ENCODE measurements around the gene DCLK1.

The DCLK1 gene

DNA sequence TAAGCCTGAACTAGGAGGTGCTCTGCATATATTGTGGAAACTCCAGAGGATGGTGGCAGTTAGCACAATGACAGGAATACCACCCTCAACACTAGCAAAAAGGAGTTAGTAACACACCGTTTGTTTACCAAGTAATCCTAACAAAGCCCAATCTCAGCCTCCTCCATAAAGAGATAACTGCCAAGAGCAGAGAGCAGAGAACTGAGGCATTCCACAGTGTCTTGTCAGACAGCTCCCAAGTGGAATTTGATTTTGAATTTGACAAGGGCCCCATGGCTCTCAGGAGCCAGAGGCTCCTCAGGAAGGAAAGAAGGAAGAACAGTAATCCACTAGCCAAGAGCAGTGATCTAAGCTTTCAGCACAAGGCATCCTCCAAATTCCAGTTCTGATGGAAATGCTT lies 298.6 kb downstream of the DCLK1 start:
- DNase-seq (ENCODE audit: low read depth in 3 of 3): no peak

DNA sequence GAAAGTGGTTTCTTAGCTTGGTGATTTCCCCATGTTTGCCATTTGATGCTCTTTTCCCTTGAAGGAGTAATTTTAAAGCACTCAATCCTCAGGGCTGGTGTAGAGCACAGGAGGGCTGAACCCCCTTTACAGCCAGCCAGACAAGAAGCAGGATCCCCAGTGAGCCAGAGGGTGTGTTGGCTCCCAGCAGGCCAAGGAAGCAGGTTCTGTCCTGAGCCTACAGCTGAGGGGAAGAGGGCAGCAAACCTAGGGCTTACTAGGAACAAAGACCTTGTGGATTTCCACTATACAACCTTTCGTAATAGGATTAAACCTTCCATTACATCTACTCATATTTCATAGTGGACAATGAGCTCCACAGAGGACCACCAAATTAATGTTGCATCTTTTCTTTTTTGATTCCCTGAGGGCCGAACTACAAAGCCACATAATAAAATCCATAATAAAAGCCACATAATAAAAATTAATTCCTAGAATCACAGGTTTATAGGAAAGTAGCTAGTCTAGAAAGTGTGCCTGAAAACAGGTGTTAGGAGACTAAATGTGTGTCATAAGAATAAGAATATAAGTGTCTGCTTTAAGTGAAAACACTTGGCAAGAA lies 300.2 kb downstream of the DCLK1 start:
- no peak for DNase-seq (ENCODE audit: low read depth in 3 of 3)

DNA sequence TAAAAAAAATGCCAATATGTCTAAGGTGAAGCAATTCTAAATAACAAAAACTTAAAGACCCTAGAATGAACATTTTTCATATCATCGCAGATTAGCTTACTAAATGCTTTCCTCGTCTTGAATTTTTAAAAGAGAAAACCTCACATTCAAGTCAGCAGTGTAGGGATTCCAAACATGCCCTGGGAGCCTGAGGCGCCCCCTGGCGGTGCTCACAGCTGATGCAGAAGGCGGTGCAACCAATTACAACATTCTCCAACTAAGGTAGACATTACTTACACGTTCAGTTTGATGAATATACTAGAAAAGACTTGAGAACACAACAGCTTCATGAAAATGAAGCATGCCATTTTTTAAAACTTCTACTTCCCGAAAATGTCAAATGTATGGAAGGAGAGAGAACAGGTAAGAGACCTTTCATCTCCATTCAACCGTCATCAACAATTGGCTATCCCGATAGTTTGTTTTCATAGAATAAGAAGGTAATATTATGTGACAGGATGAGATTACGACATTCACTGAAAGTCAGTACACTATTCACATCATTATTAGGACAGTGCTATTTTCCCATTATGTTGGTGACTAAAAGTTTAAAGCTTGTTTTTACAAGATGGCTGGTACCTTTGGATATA lies 304.4 kb downstream of the DCLK1 start:
- no peak for DNase-seq (ENCODE audit: low read depth in 3 of 3)

DNA sequence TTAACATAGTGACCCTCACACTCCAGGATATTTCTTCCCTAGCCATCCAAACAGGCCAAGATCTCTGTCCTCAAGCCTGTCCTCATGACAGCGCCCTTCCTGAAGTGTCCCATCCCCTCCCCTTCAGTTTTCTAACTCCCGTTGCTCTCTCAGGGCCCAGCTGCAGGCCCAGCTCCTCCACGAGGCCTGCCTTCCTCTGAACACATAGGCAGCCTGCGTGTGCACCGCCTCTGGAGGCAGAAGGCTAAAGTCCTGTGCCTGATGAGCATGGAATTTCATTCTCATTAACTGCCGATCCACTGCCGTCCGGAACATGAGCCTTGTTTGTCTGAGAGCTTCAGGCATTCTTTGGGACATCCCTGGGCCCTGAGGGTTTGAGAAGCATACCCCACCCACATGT lies 306.4 kb downstream of the DCLK1 start:
- no peak for DNase-seq (ENCODE audit: low read depth in 3 of 3)

DNA sequence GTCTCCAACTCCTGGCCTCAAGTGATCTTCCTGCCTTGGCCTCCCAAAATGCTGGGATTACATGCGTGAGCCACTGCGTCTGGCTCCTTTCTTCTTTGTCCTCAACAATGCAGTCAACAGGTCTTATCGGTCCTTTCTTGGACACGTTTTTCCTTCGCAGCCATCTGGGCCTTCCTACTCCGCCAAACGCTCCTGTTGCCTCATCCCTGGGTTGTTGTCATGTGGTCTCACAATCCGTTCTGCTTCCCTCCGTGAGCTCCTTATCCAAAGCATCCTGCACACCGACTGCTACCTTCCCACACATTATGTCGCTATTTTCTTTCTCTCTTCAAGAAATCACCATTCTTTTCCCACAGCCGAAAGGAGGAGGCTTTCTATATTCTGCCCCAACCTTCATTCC lies 306.8 kb downstream of the DCLK1 start:
- DNase-seq (ENCODE audit: low read depth in 3 of 3): no peak

DNA sequence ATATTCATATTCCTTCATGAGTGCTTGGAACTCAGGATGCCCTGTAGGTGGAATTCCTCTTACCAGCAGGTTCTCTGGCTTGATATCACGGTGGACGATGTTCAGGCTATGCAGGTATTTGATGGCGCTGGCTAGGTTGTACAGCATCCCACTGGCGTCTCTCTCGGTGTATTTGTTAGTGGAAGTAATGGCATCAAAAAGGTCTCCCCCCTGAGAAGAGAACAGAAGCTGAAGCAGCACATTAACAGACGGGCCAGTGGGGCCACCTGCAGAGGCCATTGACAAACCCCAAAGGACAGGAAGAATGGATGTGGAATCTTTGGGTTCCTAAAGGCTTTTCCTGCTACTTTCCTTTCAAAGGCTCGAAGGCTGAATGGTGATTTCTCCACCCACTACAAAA lies 308.5 kb downstream of the DCLK1 start:
- DNase-seq (ENCODE audit: low read depth in 3 of 3): no peak

DNA sequence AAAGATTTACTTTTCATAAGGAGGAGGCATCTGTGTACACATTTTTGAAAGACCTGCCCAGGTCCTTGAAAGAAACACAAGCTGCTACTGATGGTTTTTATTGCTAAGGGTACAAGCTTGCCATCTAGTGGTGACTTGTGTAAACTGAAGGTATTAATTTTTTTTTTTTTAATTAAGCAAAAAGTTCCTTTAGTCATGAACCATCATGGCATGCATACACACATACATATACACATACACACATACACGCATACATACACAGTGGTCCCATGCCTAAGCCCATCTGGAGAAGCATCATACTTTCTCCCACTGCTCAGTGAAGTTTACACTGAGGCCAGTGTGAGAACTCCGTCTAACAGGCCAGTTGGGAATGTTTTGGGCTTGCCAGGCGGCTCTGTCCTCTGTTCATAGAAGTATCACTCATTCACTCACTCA lies 312.5 kb downstream of the DCLK1 start:
- no peak for DNase-seq (ENCODE audit: low read depth in 3 of 3)

DNA sequence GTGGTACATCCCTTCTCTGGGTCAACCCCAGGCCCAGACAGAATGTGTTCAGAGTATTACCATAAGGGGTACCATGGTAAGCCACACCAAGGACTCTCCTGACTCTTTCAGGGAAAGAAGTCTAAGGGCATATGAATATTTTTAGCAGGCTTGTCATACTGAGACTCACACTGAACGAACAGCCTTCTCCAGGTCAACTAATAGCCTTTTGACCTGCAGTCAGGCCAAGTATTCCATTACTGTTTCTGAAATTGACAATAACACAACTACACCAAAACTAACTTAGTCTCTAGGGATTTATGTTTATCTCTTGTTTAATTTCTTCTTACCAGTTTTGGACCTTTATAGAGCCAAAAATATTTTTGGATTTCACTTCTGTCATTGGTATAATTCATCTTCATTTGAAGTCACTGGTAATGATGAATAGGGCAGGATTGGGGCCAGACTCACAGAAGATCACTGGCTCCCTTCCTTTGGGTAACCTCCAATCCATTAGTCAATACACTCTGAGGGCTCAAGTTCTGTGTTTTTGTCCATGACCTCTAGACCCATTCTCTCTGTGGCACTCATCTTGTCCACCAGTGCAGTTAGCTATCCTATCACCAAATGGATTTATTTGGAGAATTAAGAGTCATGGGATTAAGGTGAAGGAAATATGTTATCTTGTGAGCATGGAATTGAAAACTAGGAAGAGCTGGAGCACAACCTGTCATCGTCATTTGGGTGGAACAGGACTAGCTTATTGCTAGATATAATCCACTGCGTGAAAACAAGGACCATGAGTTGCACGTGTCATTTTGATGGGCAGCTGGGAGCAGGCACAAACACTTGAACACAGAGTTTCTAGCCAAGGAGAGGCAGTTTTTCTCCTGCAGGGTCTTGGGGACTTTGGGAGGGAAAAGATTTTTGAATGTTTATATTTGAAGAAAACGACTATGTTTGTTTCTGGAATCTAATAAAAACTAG lies 313.3 kb downstream of the DCLK1 start:
- DNase-seq (ENCODE audit: low read depth in 3 of 3): no peak

DNA sequence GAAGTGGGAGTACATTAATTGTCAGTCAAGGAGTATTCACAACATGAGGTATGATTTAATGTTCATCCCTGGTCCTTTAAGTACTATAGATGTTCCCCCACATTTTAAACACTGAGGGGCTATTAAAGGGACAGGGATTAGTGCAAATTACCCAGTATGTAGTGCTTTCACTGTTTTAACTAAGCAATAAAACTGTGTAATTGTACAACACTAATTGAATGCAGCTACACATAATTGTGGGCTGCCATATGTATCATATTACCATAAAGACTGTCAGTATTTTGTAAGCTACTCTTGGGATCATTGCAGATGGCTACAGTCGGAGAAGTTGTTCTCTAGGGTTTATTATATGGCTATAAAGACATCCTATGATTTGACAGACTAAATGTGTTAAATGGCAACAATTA lies 316.6 kb downstream of the DCLK1 start:
- no peak for DNase-seq (ENCODE audit: low read depth in 3 of 3)

DNA sequence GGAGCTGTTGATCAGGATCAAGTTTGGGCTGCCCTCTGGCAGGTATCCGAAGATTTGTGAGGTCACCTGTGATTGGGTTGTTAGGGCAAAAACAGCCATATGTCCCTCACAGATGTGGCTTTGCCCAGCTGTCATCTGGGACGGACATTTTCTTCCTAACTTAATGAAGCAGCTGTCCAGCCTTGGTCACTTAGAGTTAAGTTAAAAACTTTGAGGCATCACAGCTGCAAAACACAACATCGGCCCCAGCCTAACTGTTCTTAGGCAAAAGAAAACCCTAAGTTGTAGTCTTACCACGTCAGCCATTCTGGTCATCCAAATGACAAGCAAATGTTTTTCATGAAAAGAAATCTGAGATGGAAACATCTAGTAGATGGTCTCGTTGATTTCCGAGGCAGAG lies 318.4 kb downstream of the DCLK1 start:
- no peak for DNase-seq (ENCODE audit: low read depth in 3 of 3)

DNA sequence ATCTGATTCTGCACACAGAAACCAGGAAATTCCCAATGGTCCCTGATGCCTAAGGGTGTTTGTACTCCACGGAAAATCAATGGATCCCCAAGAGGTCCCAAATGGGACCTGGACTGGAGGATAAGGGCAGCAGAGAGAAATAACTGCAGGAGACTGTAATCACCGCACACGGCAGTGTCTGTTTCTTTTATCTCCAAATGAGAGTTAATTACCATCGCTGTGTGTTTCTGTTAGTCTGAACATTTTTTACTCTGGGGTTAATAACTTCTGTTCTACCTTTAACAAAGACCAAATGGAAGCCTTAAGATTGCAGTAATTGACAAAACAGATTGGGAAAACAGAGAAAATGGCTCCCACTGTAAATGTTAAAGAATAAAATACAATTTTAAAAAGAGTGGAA lies 320.9 kb downstream of the DCLK1 start:
- no peak for DNase-seq (ENCODE audit: low read depth in 3 of 3)

DNA sequence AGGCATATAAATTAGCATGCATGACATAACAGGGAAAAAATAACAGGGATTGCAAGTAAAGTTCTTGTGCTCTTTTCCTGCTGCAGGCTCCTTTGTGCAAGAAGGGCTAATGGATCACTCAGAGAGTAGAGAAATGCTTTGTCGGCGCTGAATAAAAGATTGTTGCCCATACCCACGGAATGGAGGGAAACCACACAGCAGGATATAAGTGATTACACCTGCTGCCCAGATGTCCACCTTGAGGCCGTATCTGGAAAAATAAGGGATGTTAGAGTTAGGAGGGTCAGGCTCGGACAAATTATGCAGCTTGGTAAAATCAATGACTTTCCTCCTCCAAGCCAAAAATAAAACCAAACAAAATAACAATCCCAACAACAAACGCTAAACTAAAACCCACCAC lies 322.3 kb downstream of the DCLK1 start:
- no peak for DNase-seq (ENCODE audit: low read depth in 3 of 3)

DNA sequence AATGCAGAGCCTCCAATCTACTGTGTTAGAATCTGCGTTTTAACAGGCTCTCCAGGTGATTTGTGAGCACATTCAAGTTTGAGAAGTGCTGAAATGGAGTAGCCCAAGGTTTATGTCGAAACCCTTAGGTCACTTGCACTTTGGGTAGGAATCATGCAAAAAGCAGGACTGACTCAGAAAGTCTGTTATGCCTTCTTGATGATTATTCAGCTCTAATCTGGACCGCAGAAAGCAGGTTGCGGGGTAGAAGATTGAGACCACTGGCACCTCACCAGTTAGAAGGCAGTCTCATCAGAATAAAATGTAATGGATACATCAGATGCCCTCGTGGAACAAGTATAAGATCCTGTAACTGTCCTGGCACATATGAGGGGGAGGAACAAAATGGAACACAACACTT lies 326.3 kb downstream of the DCLK1 start:
- no peak for DNase-seq (ENCODE audit: low read depth in 3 of 3)

DNA sequence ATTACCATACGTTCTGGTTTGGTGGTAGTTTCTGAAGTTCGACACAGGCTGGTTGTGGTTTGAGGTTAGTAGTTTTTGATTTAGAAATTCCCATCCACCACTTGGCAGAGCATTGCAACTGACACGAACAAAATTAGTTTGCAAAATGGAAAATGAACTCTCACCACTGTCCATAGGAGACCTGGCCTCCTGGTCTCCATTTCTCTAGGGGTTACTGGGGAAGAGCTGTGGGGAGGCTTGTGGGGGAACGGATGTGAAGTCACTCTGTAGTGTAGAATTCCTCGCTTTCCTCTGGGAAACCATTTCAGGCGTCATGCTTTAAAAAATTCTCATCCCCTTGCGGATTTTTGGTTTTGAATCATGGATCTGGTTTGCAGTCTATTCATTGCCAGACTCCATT lies 333.2 kb downstream of the DCLK1 start:
- no peak for DNase-seq (ENCODE audit: low read depth in 3 of 3)

DNA sequence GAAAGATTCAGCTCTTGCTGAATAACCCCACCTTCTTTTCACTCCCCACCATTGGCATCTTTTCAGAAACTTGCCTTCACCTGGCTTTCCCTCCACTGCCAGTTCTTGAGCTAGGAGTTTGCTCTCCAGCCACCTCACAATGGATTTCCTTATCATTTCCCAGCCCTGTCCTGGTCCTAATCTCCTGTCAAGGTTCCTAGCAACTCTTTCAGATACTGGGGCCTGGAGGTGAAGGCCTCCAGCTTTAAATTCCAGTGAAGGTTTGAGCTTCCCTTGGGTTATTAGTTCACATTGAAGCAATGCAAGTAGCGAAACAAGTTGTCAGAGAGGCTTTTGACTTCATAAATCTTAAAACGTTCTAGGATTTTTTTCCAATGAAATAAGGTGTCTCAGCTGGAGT lies 333.9 kb downstream of the DCLK1 start:
- no peak for DNase-seq (ENCODE audit: low read depth in 3 of 3)

DNA sequence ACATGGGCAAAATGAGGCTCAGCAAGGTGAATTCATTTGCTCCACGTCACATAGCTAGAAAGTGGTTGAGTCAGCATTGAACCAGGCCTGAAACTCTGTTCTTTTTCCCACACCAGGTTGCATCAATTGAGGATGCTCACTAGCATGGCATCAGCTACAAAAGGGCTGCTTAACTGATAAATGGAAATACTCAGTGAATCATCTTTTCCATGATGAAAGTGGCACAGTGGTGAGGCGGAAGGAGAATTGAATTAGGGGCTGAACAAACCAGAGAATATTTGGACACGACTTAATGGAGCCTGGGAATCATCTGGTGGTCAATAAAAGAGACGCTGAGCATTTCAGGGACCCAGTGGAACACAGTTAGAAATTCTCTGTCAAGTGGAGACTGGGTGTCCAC lies 334.6 kb downstream of the DCLK1 start:
- no peak for DNase-seq (ENCODE audit: low read depth in 3 of 3)

DNA sequence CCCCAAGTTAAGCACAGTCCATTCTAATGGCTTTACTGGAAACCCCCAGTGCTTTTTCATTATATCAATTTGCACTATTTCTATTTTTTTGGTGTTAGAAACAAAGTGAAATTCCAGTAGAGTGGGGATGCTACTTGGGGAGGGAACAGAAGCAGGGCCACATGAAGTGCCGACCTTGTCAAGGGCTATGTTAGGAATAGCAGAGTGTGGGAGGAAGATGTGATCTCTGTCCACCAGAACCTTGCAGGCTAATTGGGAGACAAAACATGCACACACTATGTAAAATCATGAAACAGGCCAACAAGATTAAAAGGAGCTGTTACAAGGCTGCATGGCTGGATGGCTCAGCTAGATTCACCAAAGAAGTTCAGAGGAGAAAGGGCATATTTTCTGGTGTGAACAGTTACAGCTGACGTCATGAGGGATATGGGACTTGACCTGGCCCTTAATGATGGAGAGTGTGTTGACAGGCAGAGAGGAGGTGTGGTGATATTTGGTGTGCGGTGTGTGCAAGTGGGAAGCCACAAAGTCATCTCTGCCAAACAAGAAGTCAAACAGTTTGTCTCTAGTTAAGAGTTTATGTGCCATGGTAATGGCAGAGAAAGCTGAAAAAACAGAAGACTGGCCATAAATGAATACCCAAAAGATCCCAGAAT lies 336.3 kb downstream of the DCLK1 start:
- DNase-seq (ENCODE audit: low read depth in 3 of 3): no peak

DNA sequence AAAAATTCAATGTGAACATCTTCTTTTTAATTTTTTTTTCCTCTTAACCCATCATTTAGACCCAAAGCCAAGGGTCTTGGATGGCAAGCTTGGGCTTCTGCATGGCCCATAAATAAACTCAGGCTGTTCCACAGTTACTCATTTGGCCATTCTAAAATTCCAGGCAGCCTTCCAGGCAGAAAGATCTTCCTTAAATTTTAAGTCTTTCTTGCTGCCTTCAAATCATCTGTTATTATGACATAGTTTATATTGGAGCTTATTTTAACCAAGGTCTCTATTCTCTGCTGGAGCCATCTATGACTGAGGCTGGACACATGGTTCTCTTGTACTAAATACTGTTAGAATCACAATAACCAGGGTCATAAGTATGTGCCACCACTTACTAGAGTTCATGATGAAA lies 337.4 kb downstream of the DCLK1 start:
- no peak for DNase-seq (ENCODE audit: low read depth in 3 of 3)

DNA sequence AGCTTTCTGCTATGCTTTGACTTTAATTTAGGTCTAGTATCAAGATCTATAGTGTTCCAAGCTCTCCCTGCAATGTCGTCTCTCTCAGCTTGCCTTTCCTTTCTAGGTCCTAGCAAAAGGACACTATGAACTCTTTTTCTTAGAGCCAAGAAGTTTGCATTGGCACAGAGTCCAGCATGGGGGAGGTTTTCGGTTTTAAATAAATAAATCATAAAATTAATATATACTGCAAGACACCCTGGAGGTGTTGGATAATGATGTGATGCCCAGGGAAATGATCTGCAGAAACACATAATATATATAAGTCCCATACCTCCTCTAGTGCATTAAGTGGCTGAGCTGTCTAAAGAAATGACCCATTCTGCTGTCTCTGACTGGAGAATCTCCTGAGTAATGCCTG lies 338.3 kb downstream of the DCLK1 start:
- no peak for DNase-seq (ENCODE audit: low read depth in 3 of 3)

DNA sequence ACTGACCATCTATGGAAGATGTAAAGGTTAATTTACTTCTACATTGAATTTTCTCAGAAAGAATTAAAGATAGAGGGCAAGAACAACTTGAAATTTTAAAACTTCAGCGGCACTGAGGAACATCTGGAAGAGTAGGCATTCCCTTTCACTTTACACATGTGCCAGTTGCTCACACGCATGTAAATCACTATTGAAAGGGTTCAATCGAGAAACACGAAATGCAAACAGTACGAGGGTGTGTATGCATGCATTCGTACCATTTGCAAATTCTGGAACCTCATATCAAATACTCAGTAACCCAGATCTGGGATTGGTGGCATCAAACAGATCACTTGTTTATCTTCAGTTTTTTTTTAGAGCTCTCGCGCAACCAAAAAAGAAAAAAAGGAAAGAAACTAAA lies 339.2 kb downstream of the DCLK1 start:
- DNase-seq (ENCODE audit: low read depth in 3 of 3): no peak

DNA sequence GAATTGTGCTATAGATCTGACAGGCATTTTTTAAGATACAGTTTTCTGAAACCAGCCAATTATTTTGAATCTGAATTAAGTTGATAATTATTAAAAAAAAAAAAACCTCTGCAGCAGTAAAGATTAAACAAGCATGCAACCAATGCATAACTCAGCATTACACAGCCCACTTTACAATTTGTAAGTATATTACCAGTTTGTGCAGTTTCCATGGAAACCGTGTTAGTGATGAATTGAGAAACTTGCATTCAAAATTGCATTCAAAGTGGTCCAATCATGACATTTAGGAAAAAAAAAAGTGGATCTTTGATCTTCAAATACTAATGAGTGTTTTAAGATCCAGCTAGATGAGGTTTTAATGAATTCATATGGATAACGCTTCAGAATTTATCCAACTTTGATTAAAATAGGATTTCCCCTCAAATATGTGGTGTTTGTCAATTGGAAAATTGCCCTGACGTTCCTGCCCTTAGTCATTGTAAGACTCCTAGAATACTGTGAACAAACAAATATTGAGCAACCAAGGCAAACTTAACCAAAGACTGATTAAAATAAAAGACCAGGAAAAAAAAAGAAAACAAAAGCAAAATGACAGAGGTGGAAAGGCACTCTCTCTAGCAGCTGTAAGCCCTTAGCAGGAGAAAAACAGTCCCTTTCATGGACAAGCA lies 339.9 kb downstream of the DCLK1 start:
- DNase-seq (ENCODE audit: low read depth in 3 of 3): no peak
